Activated naive CD8-positive, alpha-beta T cell (primary cell): ENCODE results near the gene MBP.

ENCODE experiments used
- H3K27ac Mint-ChIP-seq: one replicate; pipeline ENCODE4 v1.8.0; 2021; ENCODE audit warnings: mixed read lengths
- H3K27me3 Mint-ChIP-seq: one replicate; pipeline ENCODE4 v1.8.0; 2021; ENCODE audit warnings: mixed read lengths
- H3K36me3 Mint-ChIP-seq: one replicate; pipeline ENCODE4 v1.8.0; 2021; ENCODE audit warnings: mixed read lengths
- H3K4me1 Mint-ChIP-seq: one replicate; pipeline ENCODE4 v1.8.0; 2021; ENCODE audit warnings: low read depth, mixed read lengths
- H3K4me3 Mint-ChIP-seq: one replicate; pipeline ENCODE4 v1.8.0; 2021; ENCODE audit warnings: mild to moderate bottlenecking, mixed read lengths
- H3K9me3 Mint-ChIP-seq: one replicate; pipeline ENCODE4 v1.8.0; 2021; ENCODE audit warnings: low read depth, mixed read lengths

Gene MBP

DNA sequence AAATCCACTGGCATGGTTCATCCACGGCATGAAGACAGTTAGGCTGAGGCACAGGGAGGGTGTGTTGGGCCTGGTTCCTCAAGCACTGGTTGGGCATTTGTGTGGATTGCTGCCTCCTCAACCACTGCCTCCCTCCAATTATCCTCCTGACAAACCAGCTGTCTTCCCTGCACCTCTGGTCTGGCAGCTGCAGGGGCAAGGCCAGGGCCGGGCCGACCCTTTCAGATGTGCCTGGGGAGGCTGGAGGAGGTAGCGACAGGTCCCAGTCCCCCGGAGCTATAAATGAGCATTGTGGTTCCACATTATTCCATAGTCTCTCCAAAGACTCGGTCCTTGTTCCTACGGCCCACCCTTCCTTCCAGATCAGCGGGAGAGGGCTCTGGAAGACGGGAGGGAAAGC lies 86.2 kb downstream of the MBP start:
- H3K27ac Mint-ChIP-seq, result peak overlapping the region; percentile 28
- no peaks in the 10 kb centered on the region for H3K9me3 Mint-ChIP-seq
- peaks cover 15% of the 10 kb centered on the region for H3K4me1 Mint-ChIP-seq
- no peak overlapping the region for H3K4me3 Mint-ChIP-seq
- H3K27me3 Mint-ChIP-seq, result no peaks in the 10 kb centered on the region
- peaks cover 2% of the 10 kb centered on the region for H3K36me3 Mint-ChIP-seq

DNA sequence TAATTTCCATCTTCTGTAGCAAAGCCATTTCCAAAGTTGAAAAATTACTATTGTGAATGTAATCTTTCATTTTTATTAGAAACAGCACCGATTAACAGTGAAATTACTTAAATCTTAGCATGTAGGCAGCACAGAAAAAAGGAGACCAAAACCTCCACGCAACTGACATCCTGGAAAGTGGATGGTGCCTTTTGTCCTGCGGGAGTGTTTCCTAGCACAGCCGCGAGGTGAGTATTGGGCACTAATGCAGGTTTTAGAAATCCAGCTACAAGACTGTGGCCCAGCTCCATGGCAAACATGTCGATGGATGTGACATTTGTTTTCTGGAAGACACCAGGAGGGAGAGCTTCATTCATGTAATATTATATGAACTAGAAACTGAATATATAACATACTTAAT lies 86.9 kb downstream of the MBP start:
- peaks cover 2% of the 10 kb centered on the region for H3K36me3 Mint-ChIP-seq
- H3K27me3 Mint-ChIP-seq, result no peaks in the 10 kb centered on the region
- H3K4me3 Mint-ChIP-seq, result no peak overlapping the region
- H3K9me3 Mint-ChIP-seq, result no peaks in the 10 kb centered on the region
- H3K27ac Mint-ChIP-seq, result no peak overlapping the region
- peaks cover 12% of the 10 kb centered on the region for H3K4me1 Mint-ChIP-seq

DNA sequence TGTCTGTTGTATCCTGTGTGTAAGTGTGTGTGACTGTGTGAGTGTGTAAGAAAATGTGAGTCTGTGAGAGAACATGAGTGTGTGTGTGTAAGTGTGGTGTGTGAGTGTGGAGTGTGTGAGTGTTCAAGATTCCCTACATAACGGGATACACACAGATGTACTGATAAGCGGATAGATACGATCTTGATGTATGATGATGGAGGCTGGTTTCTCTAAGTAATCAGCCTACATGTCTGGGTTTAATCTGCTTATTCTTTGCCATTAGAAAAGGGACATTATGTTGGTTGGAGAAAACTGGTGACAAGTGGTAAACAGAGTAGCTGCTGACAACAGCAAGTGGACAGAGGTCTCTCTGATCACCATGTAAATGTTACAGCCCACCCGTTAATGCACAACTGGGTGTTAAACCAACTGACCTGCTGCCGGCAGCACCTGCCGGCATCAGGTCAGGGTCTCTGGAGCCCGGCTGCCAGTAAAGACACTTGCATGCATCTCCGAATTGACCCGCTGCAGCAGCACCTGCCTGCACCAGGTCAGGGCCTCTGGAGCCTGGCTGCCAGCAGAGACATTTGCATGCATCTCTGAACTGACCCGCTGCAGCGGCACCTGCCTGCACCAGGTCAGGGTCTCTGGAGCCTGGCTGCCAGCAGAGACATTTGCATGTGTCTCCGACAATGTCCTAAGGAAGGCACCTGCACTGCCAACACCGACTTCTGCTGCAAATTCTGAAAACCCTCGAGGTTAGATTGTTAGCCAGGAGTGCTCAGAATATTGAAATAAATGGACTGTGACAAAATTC lies 87.5 kb downstream of the MBP start:
- Mint-ChIP-seq H3K4me1 (peaks cover 15% of the 10 kb centered on the region), H3K27me3 (no peaks in the 10 kb centered on the region), H3K27ac (no peak overlapping the region), H3K36me3 (peaks cover 2% of the 10 kb centered on the region), H3K4me3 (no peak overlapping the region), H3K9me3 (no peaks in the 10 kb centered on the region)

DNA sequence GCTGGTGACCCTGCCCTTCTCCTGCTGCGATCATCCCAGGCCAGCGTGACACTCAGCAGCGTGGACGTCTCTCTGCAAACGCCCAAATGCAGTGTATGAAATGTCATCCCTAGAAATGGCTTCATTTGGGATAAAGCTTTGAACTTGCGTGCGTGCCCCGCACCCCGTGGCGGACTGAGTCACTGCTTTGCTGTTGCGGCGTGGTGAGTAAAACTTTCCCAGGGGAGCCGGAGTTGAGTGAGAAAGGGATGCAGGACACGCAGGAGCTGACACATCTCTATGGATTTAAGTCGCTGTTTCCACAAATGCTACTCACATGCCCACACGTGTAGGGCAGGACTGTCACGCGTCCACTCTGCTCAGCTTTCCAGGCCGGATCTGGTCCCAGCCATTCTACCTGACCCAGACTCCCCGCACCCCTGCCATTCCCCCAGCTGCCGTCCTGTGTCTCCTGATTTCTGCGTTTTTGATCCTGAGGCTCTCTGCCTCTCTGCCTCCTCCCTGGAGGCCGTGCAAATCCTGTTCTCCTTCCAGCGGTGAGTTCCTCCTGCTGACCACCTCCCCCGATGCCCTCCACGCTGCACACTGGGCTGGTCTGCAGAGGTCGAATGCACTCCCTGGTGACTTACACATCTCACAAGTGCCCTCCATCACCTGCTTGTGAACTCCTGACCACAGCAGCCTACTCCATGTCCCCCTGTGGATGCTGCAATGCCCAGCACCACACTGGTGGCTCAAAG lies 88.9 kb downstream of the MBP start:
- Mint-ChIP-seq H3K4me3 (no peak overlapping the region), H3K36me3 (peaks cover 2% of the 10 kb centered on the region), H3K27ac (no peak overlapping the region), H3K27me3 (no peaks in the 10 kb centered on the region), H3K9me3 (no peaks in the 10 kb centered on the region), H3K4me1 (peaks cover 26% of the 10 kb centered on the region)

DNA sequence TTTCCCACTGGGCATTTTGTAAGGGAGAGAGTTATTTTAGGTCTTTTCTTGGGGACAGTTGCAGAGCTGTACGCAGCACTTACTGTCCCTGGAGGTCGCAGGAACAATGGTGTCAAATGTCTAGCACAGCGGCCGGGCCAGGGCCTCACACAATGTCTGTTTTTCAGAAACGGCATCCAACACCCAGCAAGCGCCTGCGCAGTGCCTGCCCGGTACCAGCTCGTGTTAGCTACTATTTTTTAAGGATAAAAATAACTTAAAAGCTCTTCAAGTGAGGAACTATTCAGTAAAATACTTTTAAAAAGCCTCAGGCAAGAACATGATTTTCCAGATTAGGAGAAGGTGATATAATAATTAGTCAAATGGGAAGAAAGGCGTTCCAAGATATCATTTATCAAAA lies 90.0 kb downstream of the MBP start:
- Mint-ChIP-seq H3K9me3 (no peaks in the 10 kb centered on the region), H3K4me1 (peaks cover 28% of the 10 kb centered on the region), H3K4me3 (no peak overlapping the region), H3K36me3 (peaks cover 2% of the 10 kb centered on the region), H3K27me3 (no peaks in the 10 kb centered on the region), H3K27ac (peak overlapping the region; percentile 10)

DNA sequence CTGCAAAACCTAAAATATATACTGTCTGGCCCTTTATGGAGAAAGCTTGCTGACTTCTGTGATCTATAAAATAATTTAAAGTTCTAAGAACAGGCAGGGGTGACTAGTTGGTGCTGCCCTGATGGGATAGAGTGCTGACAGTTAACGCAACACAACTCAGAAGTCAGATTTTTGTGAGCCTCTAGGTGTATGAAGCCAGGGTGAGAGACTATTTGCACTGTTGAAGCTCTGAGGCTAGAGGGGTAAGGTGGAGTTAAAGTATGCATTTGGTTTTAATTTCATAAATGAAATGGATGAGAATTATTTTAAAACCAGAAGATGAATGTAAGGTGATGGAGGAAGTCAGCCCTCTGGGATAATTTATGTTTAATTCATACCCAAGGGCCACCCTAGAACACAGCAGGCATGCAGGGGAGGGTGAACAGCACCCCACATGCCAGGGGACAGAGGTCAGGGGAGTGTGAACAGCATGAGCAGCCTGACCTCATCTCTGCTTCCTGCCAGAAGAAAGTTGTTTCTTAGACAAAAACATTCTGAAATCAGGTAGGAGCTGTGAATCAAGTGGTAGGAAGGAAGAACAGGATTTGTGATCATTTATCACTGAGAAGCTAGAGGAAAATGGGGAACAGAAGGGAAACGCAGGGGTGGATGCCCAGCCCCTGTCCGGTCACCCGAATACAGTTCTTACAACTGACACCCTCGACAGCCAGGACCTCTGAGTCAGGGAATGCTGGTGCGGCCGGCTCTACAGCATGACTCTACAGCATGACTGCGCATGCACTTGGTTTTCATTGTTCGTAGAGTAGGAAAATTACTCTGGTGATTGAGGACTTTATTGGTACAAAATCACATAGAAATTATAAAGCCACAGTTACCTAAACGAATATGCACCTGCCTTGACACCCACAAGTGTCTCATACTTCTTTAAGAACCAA lies 93.1 kb downstream of the MBP start:
- peak overlapping the region; percentile 76 for H3K27ac Mint-ChIP-seq
- peaks cover 37% of the 10 kb centered on the region for H3K4me1 Mint-ChIP-seq
- H3K36me3 Mint-ChIP-seq, result peaks cover 6% of the 10 kb centered on the region
- no peaks in the 10 kb centered on the region for H3K9me3 Mint-ChIP-seq
- H3K4me3 Mint-ChIP-seq, result no peak overlapping the region
- no peaks in the 10 kb centered on the region for H3K27me3 Mint-ChIP-seq

DNA sequence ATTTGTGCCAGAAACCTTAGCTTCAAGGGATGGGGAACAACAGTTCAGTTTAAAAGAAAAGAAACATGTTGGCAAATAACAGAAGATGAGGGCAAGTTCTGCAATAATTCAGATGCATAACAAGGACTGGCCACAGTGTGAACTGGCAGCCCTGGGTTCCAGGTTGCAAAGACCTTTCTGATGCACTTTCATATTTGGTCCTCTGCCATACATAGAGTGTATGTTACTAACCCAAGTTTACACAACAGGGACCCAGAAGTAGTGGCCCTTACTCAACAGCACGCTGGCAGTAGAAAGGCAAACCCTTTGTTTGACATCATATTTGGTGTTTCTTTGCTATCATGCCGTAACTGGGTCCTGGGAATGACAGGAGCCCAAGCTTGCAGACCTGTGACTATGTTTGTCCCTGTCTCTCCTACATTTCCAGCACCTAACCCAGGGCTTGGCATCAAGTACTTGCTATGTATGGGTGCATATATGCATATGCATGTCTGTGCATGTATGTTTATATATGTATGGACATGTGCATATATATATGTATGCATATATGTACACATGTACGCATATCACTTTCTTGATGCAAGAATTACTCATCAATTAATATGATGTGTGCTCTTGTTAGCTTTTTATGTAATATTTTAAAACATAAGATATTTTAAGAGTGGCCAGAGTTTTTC lies 94.3 kb downstream of the MBP start:
- Mint-ChIP-seq H3K4me3 (no peak overlapping the region), H3K36me3 (peaks cover 11% of the 10 kb centered on the region)

DNA sequence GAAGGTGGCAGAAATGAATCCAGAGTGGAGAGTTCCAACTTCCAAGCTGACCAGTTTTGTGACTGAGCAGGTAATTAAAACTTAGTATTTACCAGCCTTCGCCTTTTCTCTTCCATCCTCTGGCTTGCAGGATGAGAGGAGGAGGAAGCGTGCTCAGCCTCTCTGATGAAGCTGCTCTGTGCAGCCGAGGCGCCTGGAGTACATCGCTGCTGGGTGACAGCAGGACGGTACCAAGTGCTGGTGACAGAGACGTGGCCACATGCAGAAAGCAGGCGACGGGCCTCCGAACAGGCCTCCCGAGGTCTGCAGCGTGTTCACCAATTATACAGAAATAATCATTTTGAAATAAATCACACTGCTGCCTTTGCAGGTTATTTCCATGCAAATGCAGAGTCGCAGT lies 95.0 kb downstream of the MBP start:
- H3K27ac Mint-ChIP-seq, result peak overlapping the region; percentile 38
- H3K36me3 Mint-ChIP-seq, result peaks cover 13% of the 10 kb centered on the region
- H3K27me3 Mint-ChIP-seq, result no peaks in the 10 kb centered on the region
- H3K4me3 Mint-ChIP-seq, result no peak overlapping the region
- H3K9me3 Mint-ChIP-seq, result no peaks in the 10 kb centered on the region
- peaks cover 48% of the 10 kb centered on the region for H3K4me1 Mint-ChIP-seq

More for the DNA sequence above, 94.3 kb downstream of the MBP start:
- peaks cover 45% of the 10 kb centered on the region for H3K4me1 Mint-ChIP-seq
- H3K27me3 Mint-ChIP-seq, result no peaks in the 10 kb centered on the region
- no peaks in the 10 kb centered on the region for H3K9me3 Mint-ChIP-seq
- H3K27ac Mint-ChIP-seq, result no peak overlapping the region

DNA sequence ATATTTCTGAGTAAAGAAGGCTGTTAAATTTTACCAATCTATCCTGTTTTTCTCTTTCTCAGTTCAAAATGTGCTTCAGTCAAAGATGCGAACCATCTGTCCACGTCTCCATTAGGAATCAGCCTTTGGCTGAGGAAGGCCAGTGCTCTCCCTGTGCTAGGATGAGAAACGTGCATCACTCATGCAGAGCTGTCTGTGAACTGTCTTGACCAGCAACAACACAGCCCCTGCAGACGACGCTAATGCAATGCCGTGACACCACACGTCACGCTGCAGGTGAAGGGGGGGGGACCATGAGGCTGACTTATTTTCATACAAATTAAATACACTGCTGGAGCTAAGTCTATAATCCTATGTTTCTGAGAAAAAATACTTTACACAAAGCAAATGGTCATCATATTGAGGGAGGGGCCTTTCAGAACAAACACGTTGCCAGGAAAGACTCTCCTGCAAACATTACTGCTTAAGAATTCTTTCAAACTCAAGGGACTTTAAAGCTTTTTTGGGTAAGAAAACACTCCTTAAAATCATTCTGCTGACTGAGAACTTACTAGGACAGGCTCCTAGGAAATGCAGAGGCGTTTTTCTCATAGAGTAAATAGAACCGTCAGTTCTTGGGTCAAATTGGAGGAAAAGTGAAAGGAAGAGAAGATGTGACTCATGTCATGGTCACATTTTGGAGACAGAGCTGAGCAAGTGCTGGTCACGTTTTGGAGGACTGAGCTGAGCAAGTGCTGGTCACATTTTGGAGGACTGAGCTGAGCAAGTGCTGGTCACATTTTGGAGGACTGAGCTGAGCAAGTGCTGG lies 97.0 kb downstream of the MBP start:
- Mint-ChIP-seq H3K9me3 (no peaks in the 10 kb centered on the region), H3K4me3 (no peak overlapping the region), H3K4me1 (peaks cover 58% of the 10 kb centered on the region), H3K27ac (peak overlapping the region; percentile 34), H3K36me3 (peaks cover 16% of the 10 kb centered on the region), H3K27me3 (no peaks in the 10 kb centered on the region)

DNA sequence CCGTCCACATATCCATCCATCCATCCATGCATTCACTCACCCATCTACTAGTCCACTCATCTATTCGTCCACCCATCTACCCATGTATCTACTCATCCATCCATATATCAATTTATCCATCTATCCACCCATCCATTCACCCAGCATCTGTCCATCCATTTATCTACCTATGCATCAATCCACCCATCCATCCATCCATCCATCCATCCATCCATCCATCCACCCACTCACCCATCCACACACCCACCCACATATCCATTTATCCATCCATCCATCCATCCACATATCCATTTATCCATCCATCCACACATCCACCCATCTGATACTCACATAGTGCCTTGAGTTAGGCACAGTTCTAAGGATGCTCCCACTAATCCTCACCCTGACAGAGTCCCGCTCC lies 99.0 kb downstream of the MBP start:
- Mint-ChIP-seq H3K27me3 (no peaks in the 10 kb centered on the region), H3K9me3 (no peaks in the 10 kb centered on the region), H3K27ac (no peak overlapping the region), H3K4me1 (peaks cover 48% of the 10 kb centered on the region), H3K36me3 (peaks cover 20% of the 10 kb centered on the region), H3K4me3 (no peak overlapping the region)

DNA sequence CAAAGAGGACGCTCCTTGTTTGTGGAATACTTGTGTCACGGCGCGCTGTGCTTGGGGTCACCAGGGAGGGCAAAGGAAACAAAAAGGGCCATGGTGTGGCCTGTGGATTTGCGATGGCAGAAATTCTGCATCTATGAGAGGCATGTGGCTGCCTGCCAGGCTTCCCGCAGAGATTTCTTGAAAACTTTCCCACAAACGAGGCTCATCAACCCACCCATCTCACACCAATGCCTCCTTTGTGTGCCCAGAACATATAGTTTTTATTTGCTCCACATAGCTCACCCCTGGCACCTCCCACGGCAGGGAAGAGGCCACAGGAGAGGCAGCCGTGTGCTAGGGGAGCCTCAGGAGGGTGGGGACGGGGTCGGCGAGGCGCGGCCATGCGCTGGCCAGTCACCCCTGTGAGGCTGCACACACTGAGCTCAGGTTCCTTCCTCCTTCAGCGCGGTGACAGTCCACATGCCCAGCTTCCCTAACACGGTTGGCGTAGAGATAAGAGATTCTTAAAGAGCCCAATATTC lies 100.3 kb downstream of the MBP start:
- Mint-ChIP-seq H3K4me1 (peaks cover 39% of the 10 kb centered on the region), H3K4me3 (no peak overlapping the region), H3K36me3 (peaks cover 21% of the 10 kb centered on the region), H3K27ac (no peak overlapping the region), H3K9me3 (no peaks in the 10 kb centered on the region), H3K27me3 (no peaks in the 10 kb centered on the region)

DNA sequence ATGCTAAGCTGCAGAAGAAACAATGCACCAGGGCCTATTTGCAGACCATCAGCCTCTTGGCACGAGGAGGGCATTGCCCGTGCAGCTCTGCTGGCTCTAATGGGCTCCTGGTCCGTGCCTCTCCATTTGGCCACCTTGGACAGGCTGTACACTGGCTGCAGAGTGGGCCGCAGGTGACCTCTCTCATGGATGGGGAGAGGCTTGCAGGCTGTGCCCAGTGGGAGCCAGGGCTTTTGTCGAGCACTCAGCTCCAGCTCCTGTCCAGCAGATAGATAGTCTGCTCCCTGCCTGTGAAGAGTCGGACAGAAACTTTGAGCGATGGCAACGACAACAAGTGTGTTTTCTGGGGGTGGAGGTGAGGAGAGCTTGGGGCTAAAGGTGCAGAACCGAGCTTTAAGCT lies 100.9 kb downstream of the MBP start:
- H3K27ac Mint-ChIP-seq, result no peak overlapping the region
- peaks cover 38% of the 10 kb centered on the region for H3K4me1 Mint-ChIP-seq
- H3K36me3 Mint-ChIP-seq, result peaks cover 22% of the 10 kb centered on the region
- no peaks in the 10 kb centered on the region for H3K27me3 Mint-ChIP-seq
- no peaks in the 10 kb centered on the region for H3K9me3 Mint-ChIP-seq
- H3K4me3 Mint-ChIP-seq, result no peak overlapping the region

DNA sequence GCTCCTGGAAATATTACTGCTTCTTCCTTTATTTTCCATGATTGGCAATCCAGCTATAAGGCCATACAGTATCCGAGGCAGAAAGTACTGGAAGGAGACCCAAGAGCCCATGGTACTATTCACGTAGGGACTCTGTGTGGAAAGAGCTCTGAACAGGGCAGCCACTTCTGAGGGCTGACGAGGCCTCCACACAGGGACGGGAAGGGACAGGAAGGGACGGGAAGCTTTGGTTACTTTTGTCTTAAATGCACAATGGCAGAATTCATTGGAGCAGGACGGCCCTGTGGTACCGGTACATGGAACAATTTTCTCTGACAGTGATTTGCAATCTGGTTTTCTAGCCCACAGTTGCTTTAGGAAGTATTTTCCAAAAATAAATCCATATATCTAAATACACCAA lies 102.4 kb downstream of the MBP start:
- peaks cover 21% of the 10 kb centered on the region for H3K36me3 Mint-ChIP-seq
- peaks cover 32% of the 10 kb centered on the region for H3K4me1 Mint-ChIP-seq

More for the DNA sequence above, 102.4 kb downstream of the MBP start:
- H3K27ac Mint-ChIP-seq, result no peak overlapping the region
- no peaks in the 10 kb centered on the region for H3K9me3 Mint-ChIP-seq
- no peak overlapping the region for H3K4me3 Mint-ChIP-seq
- H3K27me3 Mint-ChIP-seq, result no peaks in the 10 kb centered on the region
